ENCODE results near the gene MTMR3.

The MTMR3 gene

DNA sequence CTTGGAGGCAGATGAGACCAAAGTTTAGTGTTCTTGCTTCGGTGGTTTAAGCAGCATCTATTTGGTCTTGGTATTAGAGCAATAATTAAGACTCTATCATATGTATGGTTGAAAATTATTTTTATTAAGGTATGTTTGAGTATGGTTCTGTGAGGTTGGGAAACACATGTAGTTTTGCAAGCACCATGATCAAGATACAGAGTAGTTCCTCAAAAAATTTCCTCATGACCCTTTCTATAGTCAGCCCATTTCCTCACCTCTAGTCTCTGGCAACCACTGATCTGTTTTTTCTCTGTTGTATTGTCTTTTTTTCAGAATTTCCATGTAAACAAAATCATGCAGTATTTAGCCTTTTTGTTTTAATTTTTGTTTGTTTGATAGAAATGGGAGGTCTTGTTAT lies 18.4 kb downstream of the MTMR3 start:
- no peaks in the 10 kb centered on the region for H3K27me3 ChIP-seq (replicated peaks)
- no peak overlapping the region for H3K4me3 ChIP-seq (ENCODE audit: low read depth, low read length)
- no peaks in the 10 kb centered on the region for H3K36me3 ChIP-seq (replicated peaks)
- no peak for DNase-seq
- no peak overlapping the region for H3K27ac ChIP-seq
- TF ChIP-seq CTCF (IDR thresholded peaks at IDR 0.05; ENCODE audit: low read depth, low read length, missing control alignments) = no peak
- in situ Hi-C loops (cut with HindIII; ENCODE audit: low pct_ligation_motif_present, low sequenced_read_pairs) = no loop called here

- H3K36me3 ChIP-seq (replicated peaks) = no peaks in the 10 kb centered on the region
- in situ Hi-C loops (cut with HindIII; ENCODE audit: low pct_ligation_motif_present, low sequenced_read_pairs) = no loop called here
- no peak overlapping the region for H3K27ac ChIP-seq
- H3K27me3 ChIP-seq (replicated peaks) = no peaks in the 10 kb centered on the region
- no peak for DNase-seq
- TF ChIP-seq CTCF (IDR thresholded peaks at IDR 0.05; ENCODE audit: low read depth, low read length, missing control alignments) = no peak
- H3K4me3 ChIP-seq (ENCODE audit: low read depth, low read length) = no peak overlapping the region
Measured at GRCh38 chr22:29903371-29903770, 20.4 kb downstream of the MTMR3 start.

- no peaks in the 10 kb centered on the region for H3K36me3 ChIP-seq (replicated peaks)
- no peak for TF ChIP-seq CTCF (IDR thresholded peaks at IDR 0.05; ENCODE audit: low read depth, low read length, missing control alignments)
- in situ Hi-C loops (cut with HindIII; ENCODE audit: low pct_ligation_motif_present, low sequenced_read_pairs) = no loop called here
- H3K27me3 ChIP-seq (replicated peaks) = no peaks in the 10 kb centered on the region
- no peak overlapping the region for H3K4me3 ChIP-seq (ENCODE audit: low read depth, low read length)
- no peak overlapping the region for H3K27ac ChIP-seq
- no peak for DNase-seq
Measured at GRCh38 chr22:29904020-29904419, 21.0 kb downstream of the MTMR3 start.

- H3K27me3 ChIP-seq (replicated peaks) = no peaks in the 10 kb centered on the region
- DNase-seq = peak; percentile 97
- no peak for TF ChIP-seq CTCF (IDR thresholded peaks at IDR 0.05; ENCODE audit: low read depth, low read length, missing control alignments)
- no peaks in the 10 kb centered on the region for H3K36me3 ChIP-seq (replicated peaks)
- no peak overlapping the region for H3K4me3 ChIP-seq (ENCODE audit: low read depth, low read length)
- peak overlapping the region; percentile 59 for H3K27ac ChIP-seq
- in situ Hi-C loops (cut with HindIII; ENCODE audit: low pct_ligation_motif_present, low sequenced_read_pairs) = no loop called here
Measured at GRCh38 chr22:29907753-29908515, 25.0 kb downstream of the MTMR3 start.

DNA sequence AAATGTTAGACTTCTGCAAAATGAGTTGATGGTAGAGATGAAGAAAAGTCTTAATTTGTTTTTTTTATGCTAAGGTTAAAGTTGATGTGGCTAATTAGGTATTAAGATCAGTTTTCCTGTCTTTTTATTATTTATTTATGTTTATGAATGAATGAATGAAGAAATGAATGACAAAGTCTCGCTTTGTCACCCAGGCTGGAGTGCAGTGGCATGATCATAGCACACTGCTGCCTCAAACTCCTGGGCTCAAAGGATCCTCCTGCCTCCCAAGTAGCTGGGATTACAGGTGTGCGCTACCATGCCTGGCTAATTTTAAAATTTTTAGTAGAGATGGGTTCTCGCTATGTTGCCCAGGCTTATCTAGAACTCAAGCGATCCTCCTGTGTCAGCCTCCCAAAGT lies 29.2 kb downstream of the MTMR3 start:
- H3K27ac ChIP-seq = no peak overlapping the region
- no peaks in the 10 kb centered on the region for H3K27me3 ChIP-seq (replicated peaks)
- no peak for TF ChIP-seq CTCF (IDR thresholded peaks at IDR 0.05; ENCODE audit: low read depth, low read length, missing control alignments)
- H3K4me3 ChIP-seq (ENCODE audit: low read depth, low read length) = no peak overlapping the region
- H3K36me3 ChIP-seq (replicated peaks) = no peaks in the 10 kb centered on the region
- in situ Hi-C loops (cut with HindIII; ENCODE audit: low pct_ligation_motif_present, low sequenced_read_pairs) = no loop called here
- no peak for DNase-seq
